HG03442 (cell line): ENCODE measurements around the gene LIMCH1.

Experiments
- ATAC-seq: cut with Tn5 transposase; IDR thresholded peaks from one replicate; pipeline ENCODE4 v1.9.1; 2021; ENCODE audit warnings: mild to moderate bottlenecking, moderate library complexity; ENCODE audit not compliant: unreplicated experiment

Gene LIMCH1

DNA sequence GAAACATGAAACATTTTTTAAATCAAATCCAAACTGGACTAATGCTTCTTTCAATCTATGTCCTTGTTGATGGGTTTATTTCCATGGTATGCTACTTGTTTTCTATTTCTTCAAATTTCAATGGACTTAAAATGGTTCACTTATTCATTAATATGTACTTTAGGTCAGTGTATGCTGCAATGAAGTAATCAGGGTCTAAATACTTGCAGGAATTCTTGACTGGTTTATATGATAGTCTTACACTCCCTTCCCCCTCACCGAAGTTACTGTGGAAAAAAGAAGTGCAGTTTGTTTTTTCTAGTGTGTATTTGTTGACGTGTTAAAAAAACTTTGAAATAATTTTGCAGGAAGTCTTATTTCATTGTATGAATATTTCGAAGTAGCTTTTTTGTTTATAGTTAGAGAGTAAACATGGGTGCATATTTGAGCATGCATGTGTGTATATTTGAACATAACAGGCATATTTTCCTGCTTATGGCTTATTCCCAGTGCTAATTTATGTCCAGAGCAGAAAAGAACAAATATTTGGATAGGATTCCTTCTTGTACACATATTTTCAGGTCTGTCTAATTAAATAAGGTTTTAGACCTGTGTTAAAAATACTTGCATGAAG, 65.0 kb downstream of the LIMCH1 start:
- ATAC-seq: no peak

- no peak for ATAC-seq
Measured at GRCh38 chr4:41609851-41610250, 71.9 kb downstream of the LIMCH1 start.

- ATAC-seq: no peak
Measured at GRCh38 chr4:41610474-41610873, 72.5 kb downstream of the LIMCH1 start.

- no peak for ATAC-seq
Measured at GRCh38 chr4:41611124-41611838, 73.3 kb downstream of the LIMCH1 start.

GRCh38 chr4:41611881-41612871, 74.2 kb downstream of the LIMCH1 start:
- ATAC-seq: no peak

DNA sequence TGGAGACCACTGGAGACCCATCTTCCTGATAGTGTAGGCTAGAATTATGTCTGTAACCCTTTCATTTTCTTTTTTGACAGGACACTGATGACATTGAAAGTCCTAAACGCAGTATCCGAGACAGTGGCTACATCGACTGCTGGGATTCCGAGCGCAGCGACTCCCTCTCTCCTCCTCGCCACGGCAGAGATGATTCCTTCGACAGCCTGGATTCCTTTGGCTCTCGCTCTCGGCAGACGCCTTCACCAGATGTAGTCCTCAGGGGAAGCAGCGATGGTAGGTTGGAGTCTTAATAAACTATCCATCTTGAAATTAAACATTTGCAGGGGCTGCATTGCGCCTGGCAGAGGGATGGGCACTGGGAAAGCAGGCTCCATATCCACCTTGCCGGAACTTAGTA, 75.4 kb downstream of the LIMCH1 start:
- no peak for ATAC-seq

DNA sequence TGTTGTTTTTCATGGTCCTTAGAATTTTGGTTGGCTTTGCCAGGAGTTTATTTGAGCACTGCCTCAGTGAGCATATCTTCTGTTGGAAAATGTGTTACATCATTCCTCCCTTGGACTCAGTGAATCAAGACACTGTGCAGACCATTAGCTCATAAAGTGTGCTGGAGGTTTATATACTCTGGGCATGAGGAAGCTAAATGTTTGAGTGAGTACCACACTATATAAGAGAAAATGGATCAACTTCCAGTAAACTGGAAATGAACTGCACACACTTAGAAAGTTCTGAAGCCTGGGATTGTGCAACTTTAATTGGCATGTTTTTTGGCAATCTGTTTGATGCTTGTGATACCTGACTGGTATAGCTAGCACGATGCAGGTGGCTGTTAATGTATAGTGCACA, 75.9 kb downstream of the LIMCH1 start:
- no peak for ATAC-seq

GRCh38 chr4:41614519-41614918, 76.6 kb downstream of the LIMCH1 start:
- no peak for ATAC-seq

- no peak for ATAC-seq
Measured at GRCh38 chr4:41619161-41619560, 81.2 kb downstream of the LIMCH1 start.

- no peak for ATAC-seq
Measured at GRCh38 chr4:41620594-41621256, 82.8 kb downstream of the LIMCH1 start.

GRCh38 chr4:41622787-41623186, 84.8 kb downstream of the LIMCH1 start:
- no peak for ATAC-seq

GRCh38 chr4:41624765-41625164, 86.8 kb downstream of the LIMCH1 start:
- ATAC-seq: no peak

GRCh38 chr4:41625531-41625930, 87.6 kb downstream of the LIMCH1 start:
- no peak for ATAC-seq

DNA sequence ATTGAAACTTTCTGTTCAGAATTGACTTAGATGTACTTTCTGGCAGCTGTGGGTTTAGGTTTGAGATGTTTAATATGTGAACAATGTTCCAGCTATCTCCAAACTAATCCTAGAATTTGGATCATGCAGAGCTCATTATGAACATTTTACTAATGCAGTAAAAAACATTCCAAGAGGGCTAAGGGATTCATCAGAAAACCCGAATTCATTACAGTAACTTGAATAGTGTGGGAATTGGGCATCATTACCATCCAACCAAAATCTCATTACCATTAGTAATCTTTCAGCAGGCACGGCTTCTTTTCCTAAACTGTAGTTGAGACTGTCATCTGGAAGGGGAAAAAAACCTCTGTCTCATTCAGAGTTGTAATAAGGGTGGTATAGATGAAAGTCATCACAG, 91.0 kb downstream of the LIMCH1 start:
- ATAC-seq: no peak

DNA sequence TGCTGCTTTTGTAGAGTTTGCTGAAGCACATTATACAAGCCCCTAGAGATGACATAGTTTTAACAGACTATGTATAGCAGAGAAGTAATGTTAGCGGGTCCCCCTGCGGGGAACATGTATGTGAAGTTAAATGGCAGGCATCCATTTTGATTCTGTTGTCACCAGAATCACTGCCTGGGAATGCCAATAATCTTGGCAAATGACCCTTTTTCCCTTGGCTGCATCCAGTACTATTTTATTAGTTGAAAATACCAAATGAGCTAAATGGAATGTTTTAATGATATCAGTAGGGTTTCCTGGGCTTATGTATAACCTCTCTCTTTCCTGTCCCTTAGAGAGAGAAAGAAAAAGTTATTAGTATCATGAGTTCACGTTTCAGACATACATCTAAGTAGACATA, 93.6 kb downstream of the LIMCH1 start:
- no peak for ATAC-seq

DNA sequence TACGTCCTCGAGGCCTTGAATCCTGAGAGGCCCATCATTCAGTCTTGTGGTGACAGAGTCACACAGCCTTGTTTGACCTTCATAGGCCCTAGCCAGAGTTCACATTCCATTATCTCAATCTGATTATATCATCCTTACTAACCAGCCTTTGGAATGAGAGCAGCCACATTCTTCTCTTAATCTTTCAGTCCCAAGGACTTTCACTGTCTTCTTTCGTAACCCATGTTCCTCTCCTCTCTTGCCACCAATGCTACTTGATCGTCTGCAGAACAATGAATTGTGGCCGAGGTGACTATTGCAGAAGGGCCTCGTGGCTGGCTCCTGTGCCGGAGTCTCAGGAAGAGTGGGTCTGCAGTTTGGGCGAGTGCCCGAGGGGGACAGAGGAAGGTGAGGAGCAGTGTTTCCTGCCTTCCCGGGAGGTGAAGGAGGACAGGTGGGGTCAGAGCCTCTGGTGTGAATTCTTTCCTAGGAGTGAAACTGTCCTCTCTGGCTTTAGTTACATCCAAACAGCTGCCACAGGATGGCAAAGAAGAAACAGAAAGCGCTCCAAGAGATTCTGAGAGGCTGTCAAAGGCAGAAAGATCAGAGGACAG, 94.6 kb downstream of the LIMCH1 start:
- ATAC-seq: no peak

GRCh38 chr4:41633321-41633720, 95.4 kb downstream of the LIMCH1 start:
- ATAC-seq: no peak

- ATAC-seq: no peak
Measured at GRCh38 chr4:41635441-41635840, 97.5 kb downstream of the LIMCH1 start.

- ATAC-seq: no peak
Measured at GRCh38 chr4:41638203-41638602, 100.2 kb downstream of the LIMCH1 start.

- ATAC-seq: no peak
Measured at GRCh38 chr4:41638866-41639265, 100.9 kb downstream of the LIMCH1 start.

DNA sequence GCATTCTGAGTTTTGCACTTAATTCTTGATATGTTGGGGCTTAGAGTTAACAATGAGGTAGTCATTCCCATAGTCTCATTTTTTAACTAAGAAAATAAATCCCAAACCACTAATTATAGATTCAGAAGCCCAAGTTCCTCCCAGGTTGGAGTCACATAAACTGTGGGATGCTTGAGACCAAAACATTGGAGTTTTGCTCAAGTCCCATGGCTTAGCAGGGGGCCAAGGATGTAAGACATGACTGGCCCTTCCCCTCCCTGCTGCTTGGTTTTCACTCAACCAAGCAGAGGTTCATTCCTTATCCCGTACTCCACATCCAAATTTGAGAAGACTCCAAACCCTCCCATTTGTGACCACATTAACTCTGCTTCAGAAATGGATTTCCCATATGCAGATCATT, 101.3 kb downstream of the LIMCH1 start:
- ATAC-seq: no peak
